Astrocyte (in vitro differentiated cells and primary cell): ENCODE data around the gene LNPK. TPM values are rescaled to one million over a fixed set of nuclear protein-coding genes. Genes with fewer than 3 reads are reported as not detected.
"Not testable (repeated sequence)": the region's sequence is repeated elsewhere in the genome, so short reads cannot be mapped to it uniquely, and the experiment has no call there.

Experiments used
- DNase-seq: peaks from one replicate; pipeline ENCODE4 v3.0.0-alpha.2; 2010; ENCODE audit warnings: low read depth
- FAIRE-seq: peaks from 2 replicates; lab custom pipeline; 2011; peaks lifted over from hg19 to GRCh38; lab: Jason Lieb, UNC
- H2AFZ ChIP-seq: 2 replicates; pipeline ENCODE4 v1.6.0; 2012; ENCODE audit warnings: low read depth, low read length, inconsistent platforms
- H3K27ac ChIP-seq: 2 replicates; pipeline ENCODE4 v1.5.1; 2011; ENCODE audit warnings: low read depth, low read length, inconsistent platforms
- H3K27me3 ChIP-seq: 2 replicates; pipeline ENCODE4 v1.6.0; 2011; ENCODE audit warnings: low read length, inconsistent platforms; ENCODE audit not compliant: insufficient read depth
- H3K36me3 ChIP-seq: 2 replicates; pipeline ENCODE4 v1.5.1; 2011; ENCODE audit warnings: low read length, inconsistent platforms; ENCODE audit not compliant: insufficient read depth
- H3K4me1 ChIP-seq: 2 replicates; pipeline ENCODE4 v1.5.1; 2011; ENCODE audit warnings: low read length, inconsistent platforms; ENCODE audit not compliant: insufficient read depth
- H3K4me2 ChIP-seq: 2 replicates; pipeline ENCODE4 v1.6.0; 2012; ENCODE audit warnings: low read length, inconsistent platforms
- H3K4me3 ChIP-seq: 2 replicates; pipeline ENCODE4 v1.5.1; 2011; ENCODE audit warnings: low read depth, mild to moderate bottlenecking, low read length, inconsistent platforms; ENCODE audit not compliant: insufficient read depth
- H3K79me2 ChIP-seq: 2 replicates; pipeline ENCODE4 v1.6.0; 2012; ENCODE audit warnings: mild to moderate bottlenecking, low read length, inconsistent platforms; ENCODE audit not compliant: insufficient read depth
- H3K9ac ChIP-seq: 2 replicates; pipeline ENCODE4 v1.6.0; 2012; ENCODE audit warnings: mild to moderate bottlenecking, low read length, inconsistent platforms
- H3K9me3 ChIP-seq: 2 replicates; pipeline ENCODE4 v1.5.1; 2012; ENCODE audit warnings: low read depth, mild to moderate bottlenecking, low read length, inconsistent platforms; ENCODE audit not compliant: insufficient read depth
- H4K20me1 ChIP-seq: 2 replicates; pipeline ENCODE4 v1.6.0; 2012; ENCODE audit warnings: low read length, inconsistent platforms; ENCODE audit not compliant: insufficient read depth
- H3K27ac Mint-ChIP-seq: one replicate; pipeline ENCODE4 v1.8.0; 2021; ENCODE audit warnings: mild to moderate bottlenecking, mixed read lengths; ENCODE audit not compliant: unreplicated experiment
- H3K27me3 Mint-ChIP-seq: one replicate; pipeline ENCODE4 v1.8.0; 2021; ENCODE audit warnings: low read depth, mixed read lengths; ENCODE audit not compliant: unreplicated experiment
- H3K36me3 Mint-ChIP-seq: one replicate; pipeline ENCODE4 v1.8.0; 2021; ENCODE audit warnings: low read depth, mixed read lengths; ENCODE audit not compliant: unreplicated experiment
- H3K4me1 Mint-ChIP-seq: one replicate; pipeline ENCODE4 v1.8.0; 2021; ENCODE audit warnings: low read depth, mixed read lengths; ENCODE audit not compliant: unreplicated experiment
- H3K4me3 Mint-ChIP-seq: one replicate; pipeline ENCODE4 v1.8.0; 2021; ENCODE audit warnings: mild to moderate bottlenecking, moderate library complexity, mixed read lengths; ENCODE audit not compliant: unreplicated experiment
- H3K9me3 Mint-ChIP-seq: one replicate; pipeline ENCODE4 v1.8.0; 2021; ENCODE audit warnings: mild to moderate bottlenecking, mixed read lengths; ENCODE audit not compliant: unreplicated experiment
- EZH2 ChIP-seq: IDR thresholded peaks from 2 replicates; pipeline ENCODE4 v1.6.1; 2012; ENCODE audit warnings: mild to moderate bottlenecking, low read length, inconsistent platforms; ENCODE audit not compliant: insufficient read depth
- total RNA-seq: library from RNA; stranded (reverse); gene quantifications from 2 replicates; pipeline ENCODE4 v1.2.1, GENCODE V29; 2021
- TF ChIP-seq, protein P1 (sequence below): IDR thresholded peaks from 2 replicates; pipeline ENCODE4 v1.5.1; 2011; ENCODE audit warnings: low read depth, mild to moderate bottlenecking, inconsistent platforms, low read length, moderate library complexity; ENCODE audit not compliant: insufficient read depth

LNPK gene
- total RNA-seq, 1 donor from 2014 or later = 34.8 TPM

GRCh38 chr2:175914846-175915245 lies 87.2 kb downstream of the LNPK start:
- Histone ChIP-seq H3K4me1 (no peaks in the 10 kb centered on the region), H3K79me2 (no peaks in the 10 kb centered on the region), H3K9me3 (no peaks in the 10 kb centered on the region), H3K4me2 (no peak overlapping the region), H3K27me3 (no peaks in the 10 kb centered on the region), H3K4me3 (no peak overlapping the region), H3K9ac (no peak overlapping the region), H3K36me3 (no peaks in the 10 kb centered on the region), H2AFZ (no peak overlapping the region), H4K20me1 (no peaks in the 10 kb centered on the region), H3K27ac (no peak overlapping the region)
- Mint-ChIP-seq H3K27me3 (peaks cover 3% of the 10 kb centered on the region), H3K9me3 (peaks cover 7% of the 10 kb centered on the region), H3K27ac (no peak overlapping the region), H3K4me3 (no peak overlapping the region), H3K4me1 (no peaks in the 10 kb centered on the region), H3K36me3 (no peaks in the 10 kb centered on the region)
- TF ChIP-seq, protein P1, sequence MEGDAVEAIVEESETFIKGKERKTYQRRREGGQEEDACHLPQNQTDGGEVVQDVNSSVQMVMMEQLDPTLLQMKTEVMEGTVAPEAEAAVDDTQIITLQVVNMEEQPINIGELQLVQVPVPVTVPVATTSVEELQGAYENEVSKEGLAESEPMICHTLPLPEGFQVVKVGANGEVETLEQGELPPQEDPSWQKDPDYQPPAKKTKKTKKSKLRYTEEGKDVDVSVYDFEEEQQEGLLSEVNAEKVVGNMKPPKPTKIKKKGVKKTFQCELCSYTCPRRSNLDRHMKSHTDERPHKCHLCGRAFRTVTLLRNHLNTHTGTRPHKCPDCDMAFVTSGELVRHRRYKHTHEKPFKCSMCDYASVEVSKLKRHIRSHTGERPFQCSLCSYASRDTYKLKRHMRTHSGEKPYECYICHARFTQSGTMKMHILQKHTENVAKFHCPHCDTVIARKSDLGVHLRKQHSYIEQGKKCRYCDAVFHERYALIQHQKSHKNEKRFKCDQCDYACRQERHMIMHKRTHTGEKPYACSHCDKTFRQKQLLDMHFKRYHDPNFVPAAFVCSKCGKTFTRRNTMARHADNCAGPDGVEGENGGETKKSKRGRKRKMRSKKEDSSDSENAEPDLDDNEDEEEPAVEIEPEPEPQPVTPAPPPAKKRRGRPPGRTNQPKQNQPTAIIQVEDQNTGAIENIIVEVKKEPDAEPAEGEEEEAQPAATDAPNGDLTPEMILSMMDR = no peak
- TF ChIP-seq EZH2 = no peak
- no peak for DNase-seq
- no peak for FAIRE-seq

DNA sequence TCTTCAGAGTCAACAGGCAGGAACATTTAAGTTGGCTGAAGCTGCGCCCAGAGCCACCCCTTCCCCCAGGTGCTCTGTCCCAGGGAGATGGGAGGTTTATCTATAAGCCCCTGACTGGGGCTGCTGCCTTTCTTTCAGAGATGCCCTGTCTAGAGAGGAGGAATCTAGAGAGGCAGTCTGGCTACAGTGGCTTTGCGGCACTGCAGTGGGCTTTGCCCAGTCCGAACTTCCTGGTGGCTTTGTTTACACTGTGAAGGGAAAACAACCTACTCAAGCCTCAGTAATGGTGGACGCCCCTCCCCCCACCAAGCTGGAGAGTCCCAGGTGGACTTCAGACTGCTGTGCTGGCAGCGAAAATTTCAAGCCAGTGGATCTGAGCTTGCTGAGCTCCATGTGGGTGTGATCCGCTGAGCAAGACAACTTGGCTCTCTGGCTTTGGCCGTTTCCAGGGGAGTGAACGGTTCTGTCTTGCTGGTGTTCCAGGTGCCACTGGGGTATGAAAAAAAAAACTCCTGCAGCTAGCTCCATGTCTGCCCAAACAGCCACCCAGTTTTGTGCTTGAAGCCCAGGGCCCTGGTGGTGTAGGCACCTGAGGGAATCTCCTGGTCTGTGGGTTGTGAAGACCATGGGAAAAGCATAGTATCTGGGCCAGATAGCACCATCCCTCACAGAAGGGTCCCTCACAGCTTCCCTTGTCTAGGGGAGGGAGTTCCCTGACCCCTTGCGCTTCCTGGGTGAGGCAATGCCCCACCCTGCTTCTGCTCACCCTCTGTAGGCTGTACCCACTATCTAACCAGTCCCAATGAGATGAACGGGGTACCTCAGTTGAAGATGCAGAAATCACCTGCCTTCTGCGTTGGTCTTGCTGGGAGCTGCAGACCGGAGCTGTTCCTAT lies 88.0 kb downstream of the LNPK start:
- not testable (repeated sequence) for H3K4me1 Mint-ChIP-seq, H3K27me3 ChIP-seq

DNA sequence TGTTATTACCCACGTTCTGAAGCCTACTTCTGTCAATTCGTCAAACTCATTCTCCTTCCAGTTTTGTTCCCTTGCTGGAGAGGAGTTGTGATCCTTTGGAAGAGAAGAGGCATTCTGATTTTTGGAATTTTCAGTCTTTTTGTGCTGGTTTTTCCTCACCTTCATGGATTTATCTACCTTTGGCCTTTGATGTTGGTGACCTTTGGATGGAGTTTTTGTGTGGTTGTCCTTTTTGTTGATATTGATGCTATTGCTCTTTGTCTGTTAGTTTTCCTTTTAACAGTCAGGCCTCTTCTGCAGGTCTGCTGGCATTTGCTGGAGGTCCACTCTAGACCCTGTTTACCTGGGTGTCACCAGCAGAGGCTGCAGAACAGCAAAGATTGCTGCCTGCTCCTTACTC lies 88.8 kb downstream of the LNPK start:
- H3K4me3 Mint-ChIP-seq, H4K20me1 ChIP-seq, H2AFZ ChIP-seq, H3K27ac Mint-ChIP-seq, H3K4me3 ChIP-seq, H3K9ac ChIP-seq, H3K4me1 Mint-ChIP-seq, H3K27me3 Mint-ChIP-seq, H3K9me3 Mint-ChIP-seq, H3K9me3 ChIP-seq, H3K79me2 ChIP-seq, DNase-seq, H3K36me3 Mint-ChIP-seq, FAIRE-seq, H3K27ac ChIP-seq, H3K27me3 ChIP-seq, H3K36me3 ChIP-seq, H3K4me1 ChIP-seq, H3K4me2 ChIP-seq: not testable (repeated sequence)

More for the DNA sequence above, 88.0 kb downstream of the LNPK start:
- H3K27me3 Mint-ChIP-seq, H3K9ac ChIP-seq, H3K27ac ChIP-seq, H3K4me2 ChIP-seq, H3K4me1 ChIP-seq, H2AFZ ChIP-seq, H3K36me3 ChIP-seq, H4K20me1 ChIP-seq, H3K9me3 Mint-ChIP-seq, FAIRE-seq, H3K9me3 ChIP-seq, H3K27ac Mint-ChIP-seq, H3K79me2 ChIP-seq, H3K4me3 Mint-ChIP-seq, H3K4me3 ChIP-seq, DNase-seq, H3K36me3 Mint-ChIP-seq: not testable (repeated sequence)
